Posterior vena cava (tissue), 2 donors: ENCODE measurements around the gene ADISSP. TPM values are rescaled to one million over a fixed set of nuclear protein-coding genes. Genes with fewer than 3 reads are reported as not detected.

Experiments
- DNase-seq: peaks from one replicate; pipeline ENCODE4 v3.0.0-alpha.2; 2020; ENCODE audit warnings: low spot score
- intact Hi-C, 2 donors: fragments of 100-400 bp; cut with DNase I; formaldehyde crosslinking; loops; one replicate each; pipeline versions ENCODE4 v1.14.1 to v1.14.2; 2022 to 2023
- total RNA-seq, 2 donors: library from RNA; stranded (reverse); fragmentation: NEBNext Ultra II Directional; extraction: Animal tissue kit (Norgen Biotek cat#: 25700); gene quantifications; one replicate each; pipeline ENCODE4 v1.2.1, GENCODE V29; 2021
- donor health status: DM: yes; HTN: yes; CAD: no.
- donor health status: DM: yes; HTN: yes; CAD: no.

The ADISSP gene
- total RNA-seq, 2 donors from 2014 or later: 14.6 to 20.2 TPM

GRCh38 chr20:3784863-3785239, 17.3 kb upstream of the ADISSP start:
- intact Hi-C loops: loop anchor here in 1 of 2 donors (5.0 kb wide), 1 partner anchor 37 kb away; the partner anchor contains the start of gene AP5S1

DNA sequence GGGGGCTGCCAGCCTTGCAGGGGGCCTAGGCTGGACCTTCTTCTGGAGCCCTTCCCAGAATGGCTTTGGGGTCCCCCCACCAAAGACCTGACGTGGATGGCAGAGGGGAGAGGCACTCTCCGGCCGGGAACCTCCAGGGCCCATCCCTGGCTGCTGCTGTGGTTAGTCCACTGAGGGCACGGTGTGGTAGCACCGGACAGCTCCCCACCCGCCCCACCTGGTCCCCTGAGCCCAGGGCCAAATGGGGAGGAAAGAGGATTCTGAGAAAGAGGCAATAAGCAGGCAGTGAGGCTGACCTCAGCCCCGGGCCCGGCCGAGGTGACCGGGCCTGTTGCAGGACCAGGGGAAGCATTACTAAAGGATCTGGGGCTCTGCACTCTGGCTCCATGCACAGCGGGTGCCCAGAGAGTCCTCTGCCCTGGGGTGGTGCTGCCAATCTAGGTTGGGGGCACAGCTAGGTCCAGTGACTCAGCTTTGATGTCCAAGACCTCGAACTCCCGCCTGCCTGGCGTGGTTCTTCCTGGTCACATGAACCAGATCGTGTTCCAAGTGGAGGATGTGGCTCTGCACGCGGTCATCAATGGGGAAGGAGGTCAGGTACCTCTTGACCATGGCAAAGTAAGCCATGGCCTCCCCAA, 16.8 kb upstream of the ADISSP start:
- peak; percentile 78 for DNase-seq
- intact Hi-C loops: no loop called here

More at GRCh38 chr20:3784863-3785239, 17.3 kb upstream of the ADISSP start:
- no peak for DNase-seq

- intact Hi-C loops: no loop called here
Measured at GRCh38 chr20:3783511-3784195, 16.1 kb upstream of the ADISSP start.

DNA sequence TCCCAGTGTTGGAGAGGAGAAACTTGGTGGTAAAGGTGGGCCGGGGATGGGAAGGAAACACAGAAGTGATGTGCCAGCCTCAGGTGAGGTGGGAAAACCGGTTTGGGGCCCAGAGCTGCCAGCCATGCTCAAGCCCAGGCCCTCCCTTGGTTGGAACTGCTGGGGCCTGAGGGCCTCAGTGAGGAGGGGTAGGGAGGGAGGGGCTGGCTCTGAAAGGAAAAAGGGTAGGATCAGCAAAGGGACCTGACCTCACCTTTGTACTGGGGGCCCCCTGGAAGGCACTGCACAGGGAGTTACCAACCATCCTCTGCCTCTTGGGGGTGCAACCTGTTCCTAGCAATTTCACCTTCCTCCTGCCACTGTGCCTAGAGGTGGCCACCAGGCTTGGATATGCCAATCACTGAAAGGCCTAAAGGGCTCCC, 15.5 kb upstream of the ADISSP start:
- DNase-seq: peak; percentile 73
- intact Hi-C loops: no loop called here

More at GRCh38 chr20:3783511-3784195, 16.1 kb upstream of the ADISSP start:
- DNase-seq: peak; percentile 67

DNA sequence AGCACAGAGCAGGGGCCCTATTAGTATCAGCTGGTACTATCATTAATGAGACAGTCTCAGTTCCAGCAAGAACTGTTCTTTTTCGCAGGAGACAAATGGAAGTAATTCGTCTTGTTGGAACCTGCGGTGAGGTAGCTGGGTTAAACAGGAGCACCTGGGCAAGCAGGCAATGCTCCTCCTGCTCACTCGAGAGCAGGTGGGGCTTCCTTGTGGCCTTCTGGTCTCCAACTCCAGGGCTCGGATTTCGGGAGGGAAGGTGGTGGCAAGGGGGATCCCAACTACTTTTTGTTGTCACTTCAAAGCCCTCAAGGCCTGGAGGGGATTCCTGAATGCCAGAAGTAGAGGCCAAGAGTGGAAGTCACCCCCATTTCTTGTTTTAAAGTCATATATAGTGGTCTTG, 15.0 kb upstream of the ADISSP start:
- intact Hi-C loops: no loop called here

GRCh38 chr20:3781153-3781910, 13.8 kb upstream of the ADISSP start, which contains the start of gene SPEF1:
SPEF1 (minus strand) TSS chr20:3781448; CDS start chr20:3781287, 161 bp downstream.
- intact Hi-C loops: no loop called here

More for the DNA sequence above, 15.0 kb upstream of the ADISSP start:
- DNase-seq: peak; percentile 44

GRCh38 chr20:3778976-3779375, 11.4 kb upstream of the ADISSP start:
- intact Hi-C loops: no loop called here
- DNase-seq: peak; percentile 79

More at GRCh38 chr20:3781153-3781910, 13.8 kb upstream of the ADISSP start, which contains the start of gene SPEF1:
- DNase-seq: peak; percentile 89

DNA sequence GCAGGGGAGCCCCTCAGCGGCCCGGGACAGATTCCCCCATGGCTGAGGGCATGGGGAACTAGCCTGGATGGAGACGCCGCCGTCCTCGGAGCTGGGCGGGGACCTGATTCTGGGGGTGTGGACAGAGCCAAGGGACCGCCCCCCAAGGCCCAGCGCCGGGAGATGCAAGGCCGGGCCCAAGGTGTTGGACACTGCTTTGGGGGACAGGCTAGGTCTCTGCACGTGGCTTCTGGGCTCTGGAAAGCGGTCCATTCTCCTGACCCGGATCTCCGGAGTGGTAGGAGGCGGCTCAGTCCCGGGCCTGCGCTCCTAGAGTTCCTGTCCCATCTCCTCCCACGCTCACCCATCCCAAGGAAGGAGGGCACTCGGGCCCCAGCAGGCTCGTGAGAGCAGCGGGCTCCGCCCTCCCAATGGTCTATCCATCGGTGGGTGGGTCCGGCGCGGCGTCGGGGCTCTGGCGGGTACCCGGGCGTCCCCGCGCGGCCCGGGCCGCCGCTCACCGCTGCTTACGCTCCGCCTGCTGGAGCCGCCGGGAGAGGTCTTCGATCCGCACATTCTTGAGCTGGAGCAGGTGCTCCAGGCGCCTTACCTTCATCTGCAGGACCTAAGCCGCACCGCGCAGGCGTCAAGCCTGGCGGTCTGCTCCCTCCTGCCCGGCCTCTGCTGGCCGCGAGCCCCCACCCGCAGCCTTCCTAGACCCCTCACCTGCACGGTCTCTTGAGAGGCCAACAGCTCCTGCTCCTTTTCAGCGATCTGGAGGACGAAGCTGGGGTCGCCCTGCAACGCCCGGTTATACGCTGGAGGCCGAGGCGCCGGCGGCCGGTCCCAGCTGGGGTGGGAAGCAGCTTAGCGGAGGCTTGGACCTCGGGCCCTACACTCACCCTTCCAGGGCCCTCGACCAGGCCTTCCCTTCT, 10.4 kb upstream of the ADISSP start:
- DNase-seq: peak; percentile 91
- intact Hi-C loops: no loop called here

GRCh38 chr20:3777381-3777715, 9.8 kb upstream of the ADISSP start:
- intact Hi-C loops: no loop called here
- no peak for DNase-seq

DNA sequence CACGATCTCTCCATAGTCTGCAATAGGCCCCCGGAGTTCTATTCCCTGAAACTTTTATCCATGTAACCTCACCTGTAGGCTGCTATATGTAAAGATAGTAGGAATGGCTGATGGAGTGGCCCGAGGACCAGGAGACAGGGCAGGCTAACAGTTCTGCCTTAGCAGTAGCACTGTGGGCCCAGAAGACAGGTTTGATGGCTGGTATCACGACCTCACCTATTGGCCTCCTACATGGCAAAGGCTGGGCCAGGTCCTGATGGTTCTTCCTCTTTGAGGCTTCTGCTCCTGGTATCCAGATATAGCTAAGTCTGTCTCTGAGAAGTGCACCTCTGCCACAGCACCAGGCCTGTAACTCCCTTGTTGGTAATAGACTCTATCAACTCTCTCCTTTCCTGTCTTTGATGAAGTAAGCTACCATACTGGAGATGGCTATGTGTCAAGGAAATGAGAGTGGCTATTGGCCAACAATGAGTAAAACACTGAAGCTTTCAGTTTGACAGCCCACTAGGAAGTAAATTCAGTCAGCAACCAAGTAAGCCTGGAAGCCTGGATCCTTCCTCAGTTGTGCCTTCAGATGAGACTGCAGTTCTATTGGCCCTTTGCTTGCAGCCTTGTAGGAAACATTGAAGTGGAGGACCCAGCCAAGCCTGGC, 8.0 kb upstream of the ADISSP start:
- intact Hi-C loops: no loop called here
- no peak for DNase-seq

DNA sequence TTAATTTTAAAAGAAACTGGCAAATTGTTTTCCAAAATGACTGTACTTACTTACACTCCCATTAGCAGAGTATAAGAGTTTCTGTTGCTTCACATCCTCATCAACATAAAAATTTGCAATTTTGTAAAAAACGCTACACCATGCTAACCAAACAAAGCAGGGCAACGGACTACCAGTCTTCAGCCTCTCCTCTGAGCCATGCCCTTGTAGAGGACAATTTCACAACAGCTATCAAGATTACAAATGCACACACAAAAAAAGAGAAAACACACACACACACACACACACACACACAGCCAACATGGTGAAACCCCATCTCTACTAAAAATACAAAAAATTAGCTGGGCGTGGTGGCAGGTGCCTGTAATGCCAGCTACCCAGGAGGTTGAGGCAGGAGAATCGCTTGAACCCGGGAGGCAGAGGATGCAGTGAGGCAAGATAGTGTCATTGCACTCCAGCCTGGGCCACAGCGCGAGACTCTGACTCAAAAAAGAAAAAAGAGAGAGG, 4.1 kb upstream of the ADISSP start:
- no peak for DNase-seq
- intact Hi-C loops: no loop called here

GRCh38 chr20:3768342-3769130, 983 bp upstream of the ADISSP start:
- DNase-seq: peak; percentile 92
- intact Hi-C loops: no loop called here

DNA sequence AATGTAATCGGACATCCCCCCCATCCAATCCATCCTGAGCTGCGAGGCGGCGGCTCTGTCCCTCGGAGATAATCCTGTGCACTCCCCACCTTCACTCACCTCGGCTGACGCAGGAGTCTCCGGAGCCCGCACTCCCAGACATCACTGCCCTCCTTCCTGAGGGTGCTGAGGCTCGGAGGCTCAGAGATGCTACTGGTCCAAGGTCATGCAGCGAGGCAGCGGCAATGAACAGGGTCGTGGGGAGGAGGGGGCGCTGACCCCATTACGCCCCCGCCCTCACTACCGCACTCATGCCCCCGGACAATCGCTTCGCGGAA, 485 bp downstream of the ADISSP start:
- intact Hi-C loops: no loop called here
- peak; percentile 83 for DNase-seq

GRCh38 chr20:3766422-3767109, 987 bp downstream of the ADISSP start:
- intact Hi-C loops: no loop called here
- peak; percentile 69 for DNase-seq

- intact Hi-C loops: no loop called here
Measured at GRCh38 chr20:3765171-3765882, 2.2 kb downstream of the ADISSP start.

GRCh38 chr20:3764659-3765058, 2.9 kb downstream of the ADISSP start:
- peak; percentile 58 for DNase-seq
- intact Hi-C loops: no loop called here

More at GRCh38 chr20:3765171-3765882, 2.2 kb downstream of the ADISSP start:
- DNase-seq: peak; percentile 74
